GM19324 (cell line): ENCODE results near the gene ZNF3.

Experiments used
- ATAC-seq: cut with Tn5 transposase; IDR thresholded peaks from one replicate; pipeline ENCODE4 v1.9.1; 2021; ENCODE audit warnings: mild to moderate bottlenecking, moderate library complexity; ENCODE audit not compliant: unreplicated experiment, low FRiP score

Gene ZNF3

DNA sequence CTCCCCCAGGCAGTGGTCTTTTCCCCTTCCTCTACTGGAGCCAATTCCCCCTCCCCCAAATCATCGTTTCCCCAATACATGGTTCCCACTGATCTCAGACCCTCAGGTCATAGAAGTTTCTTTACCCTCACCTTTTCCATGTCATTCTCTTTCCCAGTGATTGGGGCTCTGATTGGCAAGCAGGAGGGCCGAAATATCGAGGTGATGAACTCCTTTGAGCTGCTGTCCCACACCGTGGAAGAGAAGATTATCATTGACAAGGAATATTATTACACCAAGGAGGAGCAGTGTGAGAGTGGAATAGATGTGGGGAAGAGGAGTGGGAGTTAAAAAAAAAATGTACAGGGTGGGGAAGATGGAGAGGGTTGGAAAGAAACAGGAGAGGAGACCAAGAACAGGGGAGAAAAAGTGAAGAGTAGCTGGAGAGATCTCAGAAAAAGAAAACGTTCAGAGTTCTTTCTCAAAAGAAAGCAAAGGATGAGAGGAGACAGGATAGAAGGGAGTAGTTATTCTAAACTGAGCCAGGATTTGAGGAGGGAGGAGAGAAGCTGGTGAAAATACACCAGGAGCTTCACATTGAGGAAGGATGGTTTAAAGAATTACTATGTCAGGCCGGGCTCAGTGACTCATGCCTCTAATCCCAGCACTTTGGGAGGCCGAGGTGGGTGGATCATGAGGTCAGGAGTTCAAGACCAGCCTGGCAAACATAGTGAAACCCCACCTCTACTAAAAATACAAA lies 8.1 kb upstream of the ZNF3 start:
- ATAC-seq, result no peak

DNA sequence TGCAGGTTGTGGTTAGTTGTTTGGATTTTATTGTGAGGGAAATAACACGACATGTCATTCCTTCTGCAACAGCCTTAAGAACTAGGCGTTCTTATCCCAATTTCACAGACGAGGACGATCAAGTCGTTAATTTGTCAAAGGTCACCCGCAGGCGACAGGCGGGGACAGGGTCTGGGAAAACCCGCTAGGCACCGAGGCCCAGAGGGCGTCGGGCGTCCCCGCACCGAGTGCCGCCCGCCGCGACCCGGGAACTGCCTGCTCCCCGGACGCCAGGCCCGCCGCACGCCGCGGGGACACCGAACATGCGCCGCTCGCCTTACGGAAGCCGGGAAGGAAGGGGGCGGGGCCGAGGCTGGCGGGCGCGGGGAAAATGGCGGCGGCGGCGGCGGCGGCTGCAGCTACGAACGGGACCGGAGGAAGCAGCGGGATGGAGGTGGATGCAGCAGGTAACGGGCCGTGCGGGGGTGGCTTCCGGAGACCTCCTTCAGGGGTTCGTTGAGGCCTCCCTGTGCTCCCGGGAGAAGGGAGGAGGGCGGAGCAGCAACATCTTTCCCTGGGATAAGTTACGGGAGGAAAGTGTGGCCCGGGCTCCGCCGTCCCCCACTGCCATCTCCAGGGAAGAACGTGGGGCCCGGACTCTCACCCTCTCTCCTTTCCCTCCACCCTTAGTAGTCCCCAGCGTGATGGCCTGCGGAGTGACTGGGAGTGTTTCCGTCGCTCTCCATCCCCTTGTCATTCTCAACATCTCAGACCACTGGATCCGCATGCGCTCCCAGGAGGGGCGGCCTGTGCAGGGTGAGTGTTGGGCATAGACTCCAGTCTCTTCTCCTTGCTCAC lies 7.3 kb upstream of the ZNF3 start, which contains the start of gene COPS6:
Gene COPS6 (plus strand): TSS at position 349 of the 837 bp plus-strand sequence. CDS start 22 bp downstream, at position 371.
- peak; percentile 61 for ATAC-seq

- ATAC-seq, result no peak
Observed at GRCh38 chr7:100088095-100088620, 6.6 kb upstream of the ZNF3 start.

DNA sequence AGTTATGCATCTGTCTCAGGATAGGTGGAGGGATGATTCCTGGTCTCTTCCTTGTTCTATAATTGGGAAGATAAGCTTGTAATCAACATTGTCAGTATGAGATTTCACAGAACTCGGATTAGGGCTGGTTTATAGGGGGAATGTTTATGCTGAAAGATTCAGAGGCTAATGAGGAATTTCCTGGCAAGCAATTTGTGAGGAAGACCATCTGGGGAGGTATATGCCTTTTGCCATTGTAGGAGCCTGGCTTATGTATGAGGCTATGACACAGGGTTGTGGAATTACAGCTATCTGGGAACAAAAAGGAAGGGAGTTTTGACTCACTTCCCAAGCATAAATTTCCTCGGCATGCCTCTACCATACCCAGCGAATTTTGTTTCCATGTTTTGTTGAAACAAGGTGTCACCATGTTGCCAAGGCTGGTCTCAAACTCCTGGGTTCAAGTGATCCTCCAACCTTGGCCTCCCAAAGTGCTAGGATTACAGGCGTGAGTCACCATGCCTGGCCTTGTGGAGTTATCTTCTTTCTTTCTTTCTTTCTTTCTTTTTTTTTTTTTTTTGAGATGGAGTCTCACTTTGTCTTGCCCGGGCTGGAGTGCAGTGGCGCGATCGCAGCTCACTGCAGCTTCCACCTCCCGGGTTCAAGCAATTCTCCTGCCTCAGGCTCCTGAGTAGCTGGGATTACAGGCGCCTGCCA lies 5.7 kb upstream of the ZNF3 start:
- no peak for ATAC-seq

DNA sequence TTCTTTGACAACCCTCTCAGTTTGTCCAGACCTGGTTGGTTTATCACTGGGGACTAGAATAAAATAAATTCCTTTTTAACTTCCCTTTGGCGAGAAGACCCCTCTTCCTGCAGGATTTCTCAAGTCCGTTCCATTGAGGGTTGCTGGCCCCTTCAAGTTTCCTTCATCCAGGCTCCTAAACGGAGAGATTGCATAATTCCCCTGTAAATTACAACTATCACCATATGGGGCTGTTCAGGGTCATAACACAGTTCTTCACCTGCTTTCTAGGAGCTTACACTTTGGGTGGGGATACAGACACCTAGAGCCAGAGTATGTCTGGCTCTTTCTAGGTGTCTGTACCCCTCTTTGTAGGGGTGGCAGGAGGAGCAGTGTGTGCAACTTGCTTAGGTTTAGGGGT lies 4.0 kb upstream of the ZNF3 start:
- no peak for ATAC-seq

DNA sequence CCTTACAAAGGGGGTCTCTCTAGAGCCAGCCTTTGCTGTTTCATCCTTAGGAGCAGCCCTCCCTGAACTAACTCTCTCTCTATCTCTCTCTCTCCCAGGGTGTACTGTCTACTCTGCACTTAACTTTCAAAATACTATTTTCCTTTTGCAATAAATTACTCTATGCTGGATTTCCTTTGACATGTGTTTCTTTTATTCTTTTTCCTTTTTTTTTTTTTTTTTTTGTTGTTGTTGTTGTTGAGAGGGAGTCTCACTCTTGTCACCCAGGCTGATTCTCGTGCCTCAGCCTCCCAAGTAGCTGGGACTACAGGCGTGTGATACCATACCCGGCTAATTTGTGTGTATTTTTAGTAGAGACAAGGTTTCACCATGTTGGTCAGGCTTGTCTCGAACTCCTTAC lies 1.5 kb upstream of the ZNF3 start:
- no peak for ATAC-seq

GRCh38 chr7:100080907-100081534 lies 502 bp downstream of the ZNF3 start:
- no peak for ATAC-seq

DNA sequence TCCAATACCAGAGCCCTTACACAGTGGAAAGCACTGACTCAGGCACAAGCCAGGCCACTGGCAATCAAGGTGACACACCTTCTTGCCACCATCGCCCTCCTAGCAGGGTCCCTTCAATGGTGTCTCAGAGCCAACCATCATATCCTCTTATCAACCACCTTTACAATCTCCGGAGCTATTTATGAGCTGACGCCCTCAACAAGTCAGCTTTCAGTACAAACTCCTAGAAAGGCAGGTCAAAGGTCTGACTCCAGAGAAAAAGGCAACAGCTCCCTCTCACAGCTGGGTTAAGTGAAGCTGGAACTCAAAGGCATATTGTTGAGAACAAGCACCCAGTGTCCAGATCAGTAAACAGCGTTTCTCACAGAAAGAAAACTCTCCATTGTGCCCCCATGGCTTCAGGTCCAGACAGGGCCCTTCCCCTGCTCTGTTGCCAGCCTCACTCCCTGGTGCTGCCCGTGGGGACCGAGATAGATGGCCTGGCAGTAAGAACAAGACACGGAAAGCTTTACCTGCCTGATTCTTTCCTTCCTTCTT lies 2.4 kb downstream of the ZNF3 start:
- ATAC-seq, result no peak

GRCh38 chr7:100077205-100077604 lies 4.3 kb downstream of the ZNF3 start:
- ATAC-seq, result no peak

DNA sequence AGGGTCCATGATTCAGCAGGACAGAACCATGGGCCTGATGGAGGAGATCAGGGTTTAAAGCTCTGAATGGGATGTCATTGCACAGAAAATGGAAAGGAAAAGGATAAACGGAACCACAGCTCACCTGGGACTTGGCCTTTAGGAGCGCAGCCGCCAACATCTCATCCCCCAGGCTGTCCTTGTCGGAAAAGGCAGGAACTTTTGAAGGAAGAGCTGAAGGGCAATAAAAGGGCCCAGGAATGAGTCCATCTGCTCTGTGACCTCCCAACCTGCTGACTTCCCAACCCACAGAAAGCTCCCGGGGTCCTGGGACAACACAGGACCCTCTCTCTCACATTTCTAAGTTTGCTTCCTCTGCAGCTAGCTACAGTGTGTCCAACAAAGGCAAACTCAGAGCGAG lies 6.1 kb downstream of the ZNF3 start:
- ATAC-seq, result no peak

- ATAC-seq, result no peak
Observed at GRCh38 chr7:100074841-100075240, 6.7 kb downstream of the ZNF3 start.

GRCh38 chr7:100072462-100072861 lies 9.1 kb downstream of the ZNF3 start:
- no peak for ATAC-seq

DNA sequence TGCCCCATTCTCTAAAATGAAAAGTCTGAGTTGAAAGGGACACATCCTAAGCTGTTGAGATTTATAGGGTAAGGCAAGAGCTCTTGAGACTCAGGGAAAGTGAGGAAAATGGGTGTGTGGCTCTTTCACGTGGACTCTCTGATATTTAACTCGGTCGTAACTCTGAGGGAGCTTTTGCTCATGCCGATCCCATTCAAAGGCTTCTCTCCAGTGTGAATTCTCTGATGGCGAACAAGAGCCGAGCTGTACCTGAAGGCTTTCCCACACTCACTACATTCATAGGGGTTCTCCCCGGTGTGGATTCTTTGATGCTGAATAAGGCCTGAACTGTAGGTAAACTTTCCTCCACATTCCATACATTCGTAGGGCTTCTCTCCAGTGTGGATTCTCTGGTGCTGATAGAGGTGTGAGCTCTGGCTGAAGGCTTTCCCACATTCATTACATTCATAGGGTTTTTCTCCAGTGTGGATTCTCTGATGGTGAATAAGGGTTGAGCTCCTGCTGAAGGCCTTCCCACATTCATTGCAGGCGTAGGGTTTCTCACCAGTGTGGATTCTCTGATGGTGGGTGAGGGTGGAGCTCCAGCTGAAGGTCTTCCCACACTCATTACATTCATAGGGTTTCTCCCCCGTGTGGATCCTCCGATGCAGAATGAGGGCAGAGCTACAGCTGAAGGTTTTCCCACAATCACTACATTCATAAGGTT lies 10.4 kb downstream of the ZNF3 start:
- no peak for ATAC-seq

DNA sequence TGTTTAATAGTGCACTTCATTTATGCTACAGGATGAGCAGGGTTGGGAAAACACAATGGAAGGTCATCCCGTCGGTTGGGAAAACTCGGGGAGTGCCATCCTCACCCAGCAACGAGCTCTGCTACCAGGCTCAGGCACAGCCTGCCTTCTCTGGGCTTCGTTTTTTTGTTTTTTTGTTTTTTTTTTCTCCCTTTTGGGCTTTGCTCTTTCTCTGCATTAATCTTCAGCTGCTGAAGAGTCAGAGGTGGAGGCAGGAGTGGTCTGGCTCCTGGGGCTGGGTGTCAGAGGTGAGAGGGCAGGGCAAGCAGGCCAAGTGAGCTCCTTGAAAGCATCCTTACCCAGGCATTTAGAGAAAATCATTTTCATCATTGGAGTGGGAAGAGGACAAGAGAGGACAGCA lies 11.5 kb downstream of the ZNF3 start:
- ATAC-seq, result no peak

- ATAC-seq, result no peak
Observed at GRCh38 chr7:100066953-100067352, 14.6 kb downstream of the ZNF3 start.

DNA sequence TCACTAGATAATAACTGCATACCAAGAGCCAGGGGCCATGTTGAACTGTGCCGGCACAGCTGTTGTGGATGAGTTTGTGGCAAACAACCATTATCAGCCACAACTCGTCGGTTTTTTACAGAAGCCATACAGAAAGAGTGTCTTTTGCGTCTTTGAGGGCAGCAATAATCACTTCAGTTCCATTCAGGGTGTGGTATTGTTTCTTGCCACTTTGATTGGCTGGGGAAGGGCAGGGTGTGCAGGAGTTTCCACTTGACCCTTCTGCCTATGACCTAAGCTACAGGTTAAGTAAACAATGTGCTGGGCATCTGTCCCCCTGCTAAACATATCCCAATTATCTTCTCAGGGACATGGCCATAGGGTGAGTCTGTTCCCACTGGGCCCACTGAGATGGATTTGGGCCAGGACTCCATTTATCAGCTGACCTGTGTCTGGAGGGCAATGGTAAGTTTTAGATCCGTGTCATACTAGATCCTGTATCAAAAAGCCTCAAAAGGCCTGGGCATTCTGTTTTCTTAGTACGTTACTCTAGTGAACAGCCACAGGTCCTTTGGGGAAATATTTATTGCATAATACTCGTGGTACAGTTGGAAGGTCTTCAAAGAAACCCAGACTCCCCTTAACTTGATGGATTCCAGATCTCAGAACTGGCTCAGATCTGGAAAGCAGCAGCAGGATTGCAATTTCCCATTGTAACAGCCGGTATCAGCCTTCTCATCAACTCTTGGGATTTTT lies 15.9 kb downstream of the ZNF3 start:
- no peak for ATAC-seq

GRCh38 chr7:100064162-100064561 lies 17.4 kb downstream of the ZNF3 start:
- no peak for ATAC-seq

DNA sequence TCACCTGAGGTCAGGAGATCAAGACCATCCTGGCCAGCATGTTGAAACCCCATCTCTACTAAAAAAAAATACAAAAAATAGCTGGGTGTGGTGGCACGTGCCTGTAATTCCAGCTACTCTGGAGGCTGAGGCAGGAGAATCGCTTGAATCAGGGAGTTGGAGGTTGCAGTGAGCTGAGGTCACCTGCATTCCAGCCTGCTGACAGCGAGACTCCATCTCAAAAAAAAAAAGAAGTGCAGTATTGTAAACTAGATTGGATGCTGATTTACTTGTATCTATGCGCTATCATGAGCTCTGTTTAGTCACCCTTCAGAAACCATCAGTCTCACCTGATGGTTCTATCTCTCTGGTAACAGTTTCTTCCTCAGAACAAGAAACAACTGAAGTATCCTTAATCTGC lies 18.1 kb downstream of the ZNF3 start:
- ATAC-seq, result no peak
